Suprapubic skin (tissue), 3 donors: ENCODE data around the gene SLC51B.

Experiments used
- CTCF ChIP-seq, 2 donors: fragments of 200-600 bp in 1 of 2; fragments of 450-650 bp in 1 of 2; sonication (generic) in 1 of 2; IDR thresholded peaks; one replicate each; pipeline ENCODE4 v1.5.1; 2016 to 2019; ENCODE audit warnings: antibody characterized with exemption in 2 of 2, mild to moderate bottlenecking in 1 of 2, moderate library complexity in 1 of 2
- POLR2A ChIP-seq, 2 donors: fragments of 450-650 bp; IDR thresholded peaks; one replicate each; pipeline ENCODE4 v1.6.1; 2017; ENCODE audit warnings: antibody characterized with exemption in 2 of 2, mild to moderate bottlenecking in 2 of 2, moderate library complexity in 2 of 2

DNA sequence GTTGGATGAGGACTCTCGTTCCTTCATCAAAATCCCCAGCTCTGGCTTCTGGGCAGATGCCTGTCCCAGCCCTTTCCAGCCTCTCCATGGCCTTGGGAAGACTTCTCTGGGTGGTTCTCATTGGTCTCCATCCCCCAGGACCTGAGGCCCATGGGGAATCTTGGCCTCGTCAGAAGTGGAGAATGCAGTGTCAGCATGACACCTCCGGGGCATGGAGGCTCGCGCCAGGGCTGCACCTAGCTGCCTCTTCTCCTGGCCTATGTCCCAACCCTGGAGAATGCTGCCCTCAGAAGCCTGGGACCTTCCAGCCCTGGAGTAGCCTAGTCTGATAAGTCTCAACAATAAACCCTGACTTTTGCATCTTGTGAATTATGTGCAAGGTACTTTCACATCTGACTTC, 34.4 kb downstream of the SLC51B start:
- TF ChIP-seq POLR2A (IDR thresholded peaks at IDR 0.05): no peak
- TF ChIP-seq CTCF (IDR thresholded peaks at IDR 0.05): no peak
